Nephron (organoid): ENCODE results near the gene IFNLR1.

Source experiments
- H3K27ac Mint-ChIP-seq, 3 experiments: 2 replicates each; pipeline ENCODE4 v1.8.0; 2020; ENCODE audit warnings: mixed read lengths in 3 of 3, mild to moderate bottlenecking in 2 of 3, moderate library complexity in 1 of 3
- H3K27me3 Mint-ChIP-seq: 2 replicates; pipeline ENCODE4 v1.8.0; 2021; ENCODE audit warnings: low read depth, mild to moderate bottlenecking, moderate library complexity, mixed read lengths
- H3K36me3 Mint-ChIP-seq: 2 replicates; pipeline ENCODE4 v1.8.0; 2020; ENCODE audit warnings: low read depth, mixed read lengths
- H3K4me1 Mint-ChIP-seq: 2 replicates; pipeline ENCODE4 v1.8.0; 2020; ENCODE audit warnings: mixed read lengths
- H3K4me3 Mint-ChIP-seq, 3 experiments: 2 replicates each; pipeline ENCODE4 v1.8.0; 2020; ENCODE audit warnings: mild to moderate bottlenecking in 3 of 3, mixed read lengths in 3 of 3, moderate library complexity in 2 of 3
- H3K9me3 Mint-ChIP-seq: 2 replicates; pipeline ENCODE4 v1.8.0; 2020; ENCODE audit warnings: mixed read lengths
- TF ChIP-seq, protein P1 (sequence below), 3 experiments: fragments of 200-600 bp; sonication (generic); IDR thresholded peaks; one replicate each; pipeline ENCODE4 v1.5.0; 2021; ENCODE audit warnings: antibody characterized with exemption in 3 of 3; ENCODE audit not compliant: unreplicated experiment in 3 of 3

The IFNLR1 gene

DNA sequence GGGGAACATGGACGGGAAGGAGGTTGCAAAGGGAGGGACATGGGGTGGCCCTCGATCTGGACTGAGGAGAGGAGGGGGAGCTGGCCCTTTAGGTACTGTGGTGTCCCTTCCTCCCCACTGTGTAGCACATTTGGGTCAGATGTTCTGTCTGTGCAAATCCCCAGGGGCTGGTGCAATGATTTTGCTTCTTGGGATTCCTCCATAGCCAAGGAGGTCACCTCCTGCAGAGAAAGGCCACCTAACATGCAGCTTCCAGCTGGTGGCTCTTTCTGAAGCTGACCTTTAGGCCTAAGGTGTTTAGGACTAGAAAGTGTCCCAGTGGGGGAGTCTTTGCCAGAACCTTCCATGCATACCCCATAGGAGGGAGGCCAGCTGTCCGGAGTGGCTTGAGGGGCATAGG is 66.1 kb downstream of the IFNLR1 start:
- Mint-ChIP-seq H3K36me3 (no peaks in the 10 kb centered on the region), H3K27me3 (peaks cover 24% of the 10 kb centered on the region), H3K27ac (no peak overlapping the region), H3K4me3 (no peak overlapping the region), H3K4me1 (peaks cover 12% of the 10 kb centered on the region), H3K9me3 (no peaks in the 10 kb centered on the region)
- TF ChIP-seq, protein P1, sequence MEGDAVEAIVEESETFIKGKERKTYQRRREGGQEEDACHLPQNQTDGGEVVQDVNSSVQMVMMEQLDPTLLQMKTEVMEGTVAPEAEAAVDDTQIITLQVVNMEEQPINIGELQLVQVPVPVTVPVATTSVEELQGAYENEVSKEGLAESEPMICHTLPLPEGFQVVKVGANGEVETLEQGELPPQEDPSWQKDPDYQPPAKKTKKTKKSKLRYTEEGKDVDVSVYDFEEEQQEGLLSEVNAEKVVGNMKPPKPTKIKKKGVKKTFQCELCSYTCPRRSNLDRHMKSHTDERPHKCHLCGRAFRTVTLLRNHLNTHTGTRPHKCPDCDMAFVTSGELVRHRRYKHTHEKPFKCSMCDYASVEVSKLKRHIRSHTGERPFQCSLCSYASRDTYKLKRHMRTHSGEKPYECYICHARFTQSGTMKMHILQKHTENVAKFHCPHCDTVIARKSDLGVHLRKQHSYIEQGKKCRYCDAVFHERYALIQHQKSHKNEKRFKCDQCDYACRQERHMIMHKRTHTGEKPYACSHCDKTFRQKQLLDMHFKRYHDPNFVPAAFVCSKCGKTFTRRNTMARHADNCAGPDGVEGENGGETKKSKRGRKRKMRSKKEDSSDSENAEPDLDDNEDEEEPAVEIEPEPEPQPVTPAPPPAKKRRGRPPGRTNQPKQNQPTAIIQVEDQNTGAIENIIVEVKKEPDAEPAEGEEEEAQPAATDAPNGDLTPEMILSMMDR (IDR thresholded peaks at IDR 0.05; ENCODE audit: unreplicated experiment in 3 of 3) = no peak

DNA sequence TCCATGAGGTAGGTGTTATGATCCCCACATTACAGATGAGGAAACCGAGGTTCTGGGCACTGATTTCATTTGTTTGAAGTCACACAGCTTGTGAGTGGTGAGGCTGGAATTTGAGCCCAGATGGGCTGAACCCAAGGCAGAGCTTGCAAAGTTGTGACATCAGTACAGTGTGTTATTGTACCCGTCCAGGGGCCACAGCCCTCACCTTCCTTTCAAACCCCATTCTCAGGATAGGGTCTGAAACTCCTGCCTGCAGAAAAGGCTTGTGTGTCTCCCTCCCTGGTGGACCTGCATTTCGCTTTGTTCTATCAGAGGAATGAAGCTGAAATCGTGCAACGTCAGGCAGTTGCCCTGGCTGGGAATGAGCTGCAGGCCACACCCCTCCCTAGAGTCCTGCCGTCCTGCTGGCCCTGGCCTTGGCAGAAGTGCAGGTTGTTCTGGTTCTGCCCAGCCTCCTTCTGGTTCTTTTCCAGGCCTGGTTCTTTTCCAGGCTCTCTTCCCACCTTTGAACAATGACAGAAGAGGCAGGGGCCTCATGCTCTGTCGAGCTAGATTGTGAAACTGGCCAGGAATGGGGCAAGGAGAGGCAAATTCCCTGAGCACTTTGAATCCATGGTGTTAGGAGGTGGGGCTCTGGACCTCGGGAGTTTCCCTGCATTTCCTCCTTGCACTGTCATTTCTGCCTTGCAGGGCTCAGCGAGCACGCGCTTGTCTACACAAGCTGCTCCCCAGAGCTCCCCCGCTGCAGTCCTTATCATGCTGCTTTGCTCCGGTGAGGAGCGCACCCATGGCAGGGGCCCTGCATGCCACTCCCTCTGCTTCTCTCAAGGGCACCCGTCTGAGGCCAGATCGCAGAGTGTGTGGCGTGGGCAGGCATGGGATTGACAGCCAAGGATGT is 67.0 kb downstream of the IFNLR1 start:
- TF ChIP-seq, protein P1 (IDR thresholded peaks at IDR 0.05; ENCODE audit: unreplicated experiment in 3 of 3) = no peak
- Mint-ChIP-seq H3K9me3 (no peaks in the 10 kb centered on the region), H3K27me3 (peaks cover 21% of the 10 kb centered on the region), H3K27ac (peak overlapping the region in 2 of 3 experiments; percentile 56 to 57), H3K36me3 (no peaks in the 10 kb centered on the region), H3K4me3 (no peak overlapping the region), H3K4me1 (peaks cover 12% of the 10 kb centered on the region)

DNA sequence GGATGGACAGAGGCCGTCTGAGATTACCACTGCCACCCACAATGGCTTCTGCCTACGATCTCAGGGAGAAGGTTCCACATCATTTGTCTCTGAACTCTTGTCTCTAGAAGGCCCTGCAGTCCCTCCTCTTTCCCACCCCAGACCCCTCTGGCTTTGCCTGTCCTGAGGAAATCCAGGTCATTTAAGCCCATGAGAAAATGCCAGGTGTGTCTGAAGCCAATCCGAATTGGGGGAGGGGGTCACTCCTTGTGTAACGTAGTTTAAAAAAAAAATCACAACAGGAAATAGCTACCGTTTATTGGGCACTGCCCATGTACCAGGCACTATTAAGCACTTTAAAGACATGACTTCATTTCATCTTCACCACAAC is 67.6 kb downstream of the IFNLR1 start:
- TF ChIP-seq, protein P1 (IDR thresholded peaks at IDR 0.05; ENCODE audit: unreplicated experiment in 3 of 3) = no peak
- no peak overlapping the region for H3K27ac Mint-ChIP-seq
- no peaks in the 10 kb centered on the region for H3K9me3 Mint-ChIP-seq
- no peaks in the 10 kb centered on the region for H3K36me3 Mint-ChIP-seq
- H3K27me3 Mint-ChIP-seq = peaks cover 21% of the 10 kb centered on the region
- H3K4me3 Mint-ChIP-seq = no peak overlapping the region
- H3K4me1 Mint-ChIP-seq = peaks cover 12% of the 10 kb centered on the region

DNA sequence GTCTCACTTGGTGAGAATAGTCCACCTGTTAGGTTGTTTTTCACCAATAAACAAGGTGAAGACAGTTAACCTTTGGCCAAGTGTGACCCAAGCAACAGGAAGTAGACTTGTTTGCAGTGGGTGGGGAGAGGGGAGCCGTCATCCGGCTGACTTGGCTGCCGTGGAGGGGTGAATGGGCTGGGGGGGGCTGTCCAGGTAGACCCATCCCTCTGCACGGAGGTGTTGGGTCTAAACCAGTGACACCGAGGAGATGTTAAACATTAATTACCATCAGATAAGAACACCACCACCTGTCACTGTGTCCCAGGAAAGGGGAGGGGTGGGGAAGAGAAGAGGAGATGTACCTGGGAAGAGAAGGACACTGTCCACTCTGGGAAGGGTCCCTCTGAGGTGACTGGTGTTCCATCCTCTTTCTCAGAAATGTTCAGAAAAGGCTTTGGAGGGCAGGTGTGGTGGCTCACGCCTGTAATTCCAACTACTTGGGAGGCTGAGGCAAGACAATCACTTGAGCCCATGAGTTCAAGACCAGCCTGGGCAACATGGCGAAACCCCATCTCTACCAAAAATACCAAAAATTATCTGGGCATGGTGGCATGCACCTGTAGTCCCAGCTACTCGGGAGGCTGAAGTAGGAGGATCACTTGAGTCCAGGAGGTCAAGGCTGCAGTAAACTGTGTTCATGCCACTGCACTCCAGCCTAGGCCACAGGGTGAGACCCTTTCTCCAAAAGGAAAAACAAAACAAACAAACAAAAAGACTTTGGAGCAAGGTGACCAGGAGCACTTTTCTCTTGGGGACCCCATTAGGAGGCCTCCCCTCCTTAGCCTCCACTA is 68.5 kb downstream of the IFNLR1 start:
- Mint-ChIP-seq H3K27me3 (peaks cover 20% of the 10 kb centered on the region), H3K9me3 (no peaks in the 10 kb centered on the region), H3K36me3 (no peaks in the 10 kb centered on the region), H3K4me3 (no peak overlapping the region), H3K4me1 (peaks cover 12% of the 10 kb centered on the region), H3K27ac (no peak overlapping the region)
- TF ChIP-seq, protein P1 (IDR thresholded peaks at IDR 0.05; ENCODE audit: unreplicated experiment in 3 of 3) = no peak

- no peak overlapping the region for H3K27ac Mint-ChIP-seq
- peaks cover 12% of the 10 kb centered on the region for H3K4me1 Mint-ChIP-seq
- no peaks in the 10 kb centered on the region for H3K9me3 Mint-ChIP-seq
- TF ChIP-seq, protein P1 (IDR thresholded peaks at IDR 0.05; ENCODE audit: unreplicated experiment in 3 of 3) = no peak
- no peak overlapping the region for H3K4me3 Mint-ChIP-seq
- H3K36me3 Mint-ChIP-seq = no peaks in the 10 kb centered on the region
- peaks cover 24% of the 10 kb centered on the region for H3K27me3 Mint-ChIP-seq
These were observed 69.2 kb downstream of the IFNLR1 start for GRCh38 chr1:24117722-24118409.
